ENCODE data around the gene CFL2. TPM values are rescaled to one million over a fixed set of nuclear protein-coding genes. Genes with fewer than 3 reads are reported as not detected.

The CFL2 gene
- total RNA-seq, 1 experiment from 2014 or later: 143 TPM

- DNase-seq (ENCODE audit: low spot score): no peak
Observed at GRCh38 chr14:34676516-34677211, 37.7 kb downstream of the CFL2 start.

- DNase-seq (ENCODE audit: low spot score): no peak
Observed at GRCh38 chr14:34673702-34674101, 40.7 kb downstream of the CFL2 start.

GRCh38 chr14:34671716-34672115 is 42.7 kb downstream of the CFL2 start:
- no peak for DNase-seq (ENCODE audit: low spot score)

- DNase-seq (ENCODE audit: low spot score): no peak
Observed at GRCh38 chr14:34668111-34668510, 46.3 kb downstream of the CFL2 start.

GRCh38 chr14:34667007-34667406 is 47.4 kb downstream of the CFL2 start:
- no peak for DNase-seq (ENCODE audit: low spot score)

GRCh38 chr14:34665785-34666435 is 48.5 kb downstream of the CFL2 start:
- peak; percentile 72 for DNase-seq (ENCODE audit: low spot score)

GRCh38 chr14:34662561-34663088 is 51.8 kb downstream of the CFL2 start:
- no peak for DNase-seq (ENCODE audit: low spot score)

GRCh38 chr14:34660796-34661195 is 53.6 kb downstream of the CFL2 start:
- no peak for DNase-seq (ENCODE audit: low spot score)

Other genes with a start within 250 kb of the CFL2 start
- gene EAPP, start 174.9 kb downstream of the CFL2 start, total RNA-seq (2014; rRNA removed; shearing (Covaris generic)): 44.9 and 47.1 TPM in 2 replicates
- 106 and 155 TPM in 2 replicates for gene SNX6, start 84.4 kb downstream of the CFL2 start, total RNA-seq (2014; rRNA removed; shearing (Covaris generic))
- gene BAZ1A, start 160.8 kb upstream of the CFL2 start, total RNA-seq (2014; rRNA removed; shearing (Covaris generic)): 26.4 and 31.3 TPM in 2 replicates